Liver (tissue), 3 donors: ENCODE measurements around the gene TXNRD2.

Source experiments
- ATF3 ChIP-seq: IDR thresholded peaks from 2 replicates; pipeline ENCODE4 v1.6.1; 2016; ENCODE audit warnings: antibody characterized with exemption
- CTCF ChIP-seq: fragments of 150-350 bp; IDR thresholded peaks from 2 replicates; pipeline ENCODE4 v1.5.1; 2017; ENCODE audit warnings: improper control_type of control experiment, low read depth, low read length; ENCODE audit not compliant: missing input control
- EGR1 ChIP-seq, 2 donors: IDR thresholded peaks; 2 replicates each; pipeline ENCODE4 v1.6.1; 2016 to 2018; ENCODE audit warnings: antibody characterized with exemption in 2 of 2, low read depth in 2 of 2
- FOXA1 ChIP-seq: IDR thresholded peaks from 2 replicates; pipeline ENCODE4 v1.6.1; 2016; ENCODE audit warnings: antibody characterized with exemption
- GABPA ChIP-seq, 2 donors: IDR thresholded peaks in 1 of 2; conservative IDR thresholded peaks in 1 of 2; 2 replicates each; pipeline ENCODE4 v1.6.1; 2016; ENCODE audit warnings: antibody characterized with exemption in 2 of 2, mild to moderate bottlenecking in 1 of 2, moderate library complexity in 1 of 2
- HNF4A ChIP-seq, 2 donors: conservative IDR thresholded peaks; 2 replicates each; pipeline ENCODE4 v1.6.1; 2016; ENCODE audit warnings: antibody characterized with exemption in 2 of 2, mild to moderate bottlenecking in 2 of 2
- RAD21 ChIP-seq, 2 donors: IDR thresholded peaks; 2 replicates each; pipeline ENCODE4 v1.6.1; 2016; ENCODE audit warnings: antibody characterized with exemption in 2 of 2, mild to moderate bottlenecking in 2 of 2
- REST ChIP-seq: IDR thresholded peaks from 2 replicates; pipeline ENCODE4 v1.6.1; 2016; ENCODE audit warnings: antibody characterized with exemption, mild to moderate bottlenecking
- RXRA ChIP-seq, 2 donors: IDR thresholded peaks; 2 replicates each; pipeline ENCODE4 v1.6.1; 2017 to 2018; ENCODE audit warnings: antibody characterized with exemption in 2 of 2, mild to moderate bottlenecking in 1 of 2
- SP1 ChIP-seq: IDR thresholded peaks from 2 replicates; pipeline ENCODE4 v1.6.1; 2018; ENCODE audit warnings: antibody characterized with exemption, mild to moderate bottlenecking
- TAF1 ChIP-seq: conservative IDR thresholded peaks from 2 replicates; pipeline ENCODE4 v1.6.1; 2016; ENCODE audit warnings: antibody characterized with exemption, mild to moderate bottlenecking
- YY1 ChIP-seq: IDR thresholded peaks from 2 replicates; pipeline ENCODE4 v1.6.1; 2016; ENCODE audit warnings: antibody characterized with exemption, mild to moderate bottlenecking
- TF ChIP-seq, protein P1 (sequence below): IDR thresholded peaks from 2 replicates; pipeline ENCODE4 v1.6.1; 2016; ENCODE audit warnings: antibody characterized with exemption
- TF ChIP-seq, protein P2 (sequence below): IDR thresholded peaks from 2 replicates; pipeline ENCODE4 v1.6.1; 2016; ENCODE audit warnings: antibody characterized with exemption
- donor health status: healthy.
- donor health status: healthy.

DNA sequence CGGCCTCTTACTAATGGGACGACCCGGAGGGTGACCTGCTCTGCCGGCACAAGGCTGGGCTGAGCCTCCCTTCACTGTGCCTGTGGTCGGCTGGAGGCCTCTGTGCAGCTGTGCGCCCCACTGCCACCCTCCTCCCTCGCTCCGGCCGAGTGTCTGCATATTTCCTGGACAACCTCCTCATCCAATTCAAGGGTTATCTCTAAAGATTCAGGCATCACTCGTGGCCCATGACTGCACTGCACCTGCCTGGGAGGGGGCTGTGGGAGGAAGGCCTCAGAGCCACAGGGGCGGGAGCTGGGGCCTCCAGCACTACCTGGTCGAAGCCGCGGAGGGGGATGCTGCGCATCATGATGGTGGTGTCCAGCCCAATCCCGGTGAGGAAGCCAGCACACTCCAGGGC lies 43.9 kb downstream of the TXNRD2 start:
- TF ChIP-seq CTCF = no peak
- no peak for TF ChIP-seq REST
- TF ChIP-seq EGR1 (IDR thresholded peaks at IDR 0.05; ENCODE audit: low read depth in 2 of 2) = no peak
- no peak for TF ChIP-seq SP1
- no peak for TF ChIP-seq TAF1
- TF ChIP-seq, protein P1, sequence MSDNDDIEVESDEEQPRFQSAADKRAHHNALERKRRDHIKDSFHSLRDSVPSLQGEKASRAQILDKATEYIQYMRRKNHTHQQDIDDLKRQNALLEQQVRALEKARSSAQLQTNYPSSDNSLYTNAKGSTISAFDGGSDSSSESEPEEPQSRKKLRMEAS = no peak
- TF ChIP-seq RXRA (IDR thresholded peaks at IDR 0.05) = no peak
- TF ChIP-seq, protein P2, sequence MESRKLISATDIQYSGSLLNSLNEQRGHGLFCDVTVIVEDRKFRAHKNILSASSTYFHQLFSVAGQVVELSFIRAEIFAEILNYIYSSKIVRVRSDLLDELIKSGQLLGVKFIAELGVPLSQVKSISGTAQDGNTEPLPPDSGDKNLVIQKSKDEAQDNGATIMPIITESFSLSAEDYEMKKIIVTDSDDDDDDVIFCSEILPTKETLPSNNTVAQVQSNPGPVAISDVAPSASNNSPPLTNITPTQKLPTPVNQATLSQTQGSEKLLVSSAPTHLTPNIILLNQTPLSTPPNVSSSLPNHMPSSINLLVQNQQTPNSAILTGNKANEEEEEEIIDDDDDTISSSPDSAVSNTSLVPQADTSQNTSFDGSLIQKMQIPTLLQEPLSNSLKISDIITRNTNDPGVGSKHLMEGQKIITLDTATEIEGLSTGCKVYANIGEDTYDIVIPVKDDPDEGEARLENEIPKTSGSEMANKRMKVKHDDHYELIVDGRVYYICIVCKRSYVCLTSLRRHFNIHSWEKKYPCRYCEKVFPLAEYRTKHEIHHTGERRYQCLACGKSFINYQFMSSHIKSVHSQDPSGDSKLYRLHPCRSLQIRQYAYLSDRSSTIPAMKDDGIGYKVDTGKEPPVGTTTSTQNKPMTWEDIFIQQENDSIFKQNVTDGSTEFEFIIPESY = no peak
- no peak for TF ChIP-seq ATF3
- no peak for TF ChIP-seq FOXA1
- no peak for TF ChIP-seq RAD21 (IDR thresholded peaks at IDR 0.05)
- TF ChIP-seq HNF4A (conservative IDR thresholded peaks at IDR 0.05) = no peak
- no peak for TF ChIP-seq YY1
- TF ChIP-seq GABPA (IDR thresholded peaks at IDR 0.05 in 1 of 2, conservative IDR thresholded peaks at IDR 0.05 in 1 of 2) = no peak
